Measurements from ENCODE around the gene SYT7. TPM values are rescaled to one million over a fixed set of nuclear protein-coding genes. Genes with fewer than 3 reads are reported as not detected.
"Not testable (repeated sequence)": the region's sequence is repeated elsewhere in the genome, so short reads cannot be mapped to it uniquely, and the experiment has no call there.

The SYT7 gene
- total and polyA plus RNA-seq, 9 donors, result 0.24 to 4.9 (median 1.7) TPM

GRCh38 chr11:61482513-61482912 is 98.4 kb downstream of the SYT7 start:
- Histone ChIP-seq H3K27ac (no peak overlapping the region), H3K27me3 (no peaks in the 10 kb centered on the region), H3K9me3 (no peaks in the 10 kb centered on the region), H3K36me3 (no peaks in the 10 kb centered on the region), H3K4me1 (ENCODE audit: insufficient read depth) (no peaks in the 10 kb centered on the region), H3K4me3 (no peak overlapping the region)
- WGBS, 3 donors, result 30 to 40% (median 31%) methylated on average over 7 of the region's 7 CpGs
- intact Hi-C loops (cut with DNase I), result loop anchor here in 1 of 4 donors (2.0 kb wide), 1 partner anchor 28 kb away; no protein-coding TSS in a partner anchor
- TF ChIP-seq EP300 (IDR thresholded peaks at IDR 0.05) (no peak), POLR2A (IDR thresholded peaks at IDR 0.05) (no peak)
- TF ChIP-seq, protein P1, sequence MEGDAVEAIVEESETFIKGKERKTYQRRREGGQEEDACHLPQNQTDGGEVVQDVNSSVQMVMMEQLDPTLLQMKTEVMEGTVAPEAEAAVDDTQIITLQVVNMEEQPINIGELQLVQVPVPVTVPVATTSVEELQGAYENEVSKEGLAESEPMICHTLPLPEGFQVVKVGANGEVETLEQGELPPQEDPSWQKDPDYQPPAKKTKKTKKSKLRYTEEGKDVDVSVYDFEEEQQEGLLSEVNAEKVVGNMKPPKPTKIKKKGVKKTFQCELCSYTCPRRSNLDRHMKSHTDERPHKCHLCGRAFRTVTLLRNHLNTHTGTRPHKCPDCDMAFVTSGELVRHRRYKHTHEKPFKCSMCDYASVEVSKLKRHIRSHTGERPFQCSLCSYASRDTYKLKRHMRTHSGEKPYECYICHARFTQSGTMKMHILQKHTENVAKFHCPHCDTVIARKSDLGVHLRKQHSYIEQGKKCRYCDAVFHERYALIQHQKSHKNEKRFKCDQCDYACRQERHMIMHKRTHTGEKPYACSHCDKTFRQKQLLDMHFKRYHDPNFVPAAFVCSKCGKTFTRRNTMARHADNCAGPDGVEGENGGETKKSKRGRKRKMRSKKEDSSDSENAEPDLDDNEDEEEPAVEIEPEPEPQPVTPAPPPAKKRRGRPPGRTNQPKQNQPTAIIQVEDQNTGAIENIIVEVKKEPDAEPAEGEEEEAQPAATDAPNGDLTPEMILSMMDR (IDR thresholded peaks at IDR 0.05), result no peak
- DNase-seq, result no peak

DNA sequence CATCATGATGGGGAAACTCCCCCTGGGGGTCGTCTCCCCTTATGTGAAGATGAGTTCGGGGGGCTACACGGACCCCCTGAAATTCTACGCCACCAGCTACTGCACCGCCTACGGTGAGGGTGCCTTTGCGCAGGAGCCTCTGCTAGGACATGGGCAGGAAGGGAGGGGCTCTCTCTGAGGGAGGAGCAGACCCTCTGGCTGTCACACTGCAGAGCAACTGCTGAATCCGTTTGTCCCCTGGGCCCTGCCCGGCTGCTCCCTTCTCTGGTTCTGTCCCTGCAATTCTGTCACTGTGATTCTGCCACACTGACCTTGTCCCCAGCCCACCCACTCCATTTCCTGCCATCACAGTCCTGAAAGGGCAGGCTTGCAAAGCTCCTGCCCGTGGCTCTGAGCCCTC is 99.1 kb downstream of the SYT7 start:
- Histone ChIP-seq H3K4me1 (ENCODE audit: insufficient read depth) (no peaks in the 10 kb centered on the region), H3K9me3 (no peaks in the 10 kb centered on the region), H3K4me3 (no peak overlapping the region), H3K36me3 (no peaks in the 10 kb centered on the region), H3K27ac (no peak overlapping the region), H3K27me3 (no peaks in the 10 kb centered on the region)
- DNase-seq, result no peak
- intact Hi-C loops (cut with DNase I), result loop anchor here in 1 of 4 donors (2.0 kb wide), 1 partner anchor 29 kb away; no protein-coding TSS in a partner anchor
- no peak for TF ChIP-seq EP300 (IDR thresholded peaks at IDR 0.05)
- TF ChIP-seq, protein P1 (IDR thresholded peaks at IDR 0.05), result no peak
- TF ChIP-seq POLR2A (IDR thresholded peaks at IDR 0.05), result no peak
- 69 to 78% (median 75%) methylated on average over 9 to 10 of the region's 10 CpGs for WGBS, 3 donors

- Histone ChIP-seq H3K4me3 (no peak overlapping the region), H3K36me3 (no peaks in the 10 kb centered on the region), H3K4me1 (ENCODE audit: insufficient read depth) (no peaks in the 10 kb centered on the region), H3K27ac (no peak overlapping the region), H3K9me3 (no peaks in the 10 kb centered on the region), H3K27me3 (no peaks in the 10 kb centered on the region)
- 28 to 35% (median 30%) methylated on average over 7 of the region's 7 CpGs for WGBS, 3 donors
- no peak for TF ChIP-seq EP300 (IDR thresholded peaks at IDR 0.05)
- TF ChIP-seq, protein P1 (IDR thresholded peaks at IDR 0.05), result no peak
- no peak for TF ChIP-seq POLR2A (IDR thresholded peaks at IDR 0.05)
- no peak for DNase-seq
- intact Hi-C loops (cut with DNase I), result no loop called here
These were observed 99.9 kb downstream of the SYT7 start for GRCh38 chr11:61480994-61481335.

GRCh38 chr11:61480261-61480993 is 100.4 kb downstream of the SYT7 start:
- no peak overlapping the region for H3K27ac ChIP-seq
- TF ChIP-seq EP300 (IDR thresholded peaks at IDR 0.05), result no peak
- TF ChIP-seq POLR2A (IDR thresholded peaks at IDR 0.05), result no peak
- TF ChIP-seq, protein P1 (IDR thresholded peaks at IDR 0.05), result no peak
- intact Hi-C loops (cut with DNase I), result no loop called here
- H3K27me3 ChIP-seq, result no peaks in the 10 kb centered on the region
- H3K4me1 ChIP-seq (ENCODE audit: insufficient read depth), result no peaks in the 10 kb centered on the region
- no peak for DNase-seq
- no peaks in the 10 kb centered on the region for H3K9me3 ChIP-seq
- H3K36me3 ChIP-seq, result no peaks in the 10 kb centered on the region
- H3K4me3 ChIP-seq, result no peak overlapping the region
- 65 to 72% (median 70%) methylated on average over 15 of the region's 15 CpGs for WGBS, 3 donors

DNA sequence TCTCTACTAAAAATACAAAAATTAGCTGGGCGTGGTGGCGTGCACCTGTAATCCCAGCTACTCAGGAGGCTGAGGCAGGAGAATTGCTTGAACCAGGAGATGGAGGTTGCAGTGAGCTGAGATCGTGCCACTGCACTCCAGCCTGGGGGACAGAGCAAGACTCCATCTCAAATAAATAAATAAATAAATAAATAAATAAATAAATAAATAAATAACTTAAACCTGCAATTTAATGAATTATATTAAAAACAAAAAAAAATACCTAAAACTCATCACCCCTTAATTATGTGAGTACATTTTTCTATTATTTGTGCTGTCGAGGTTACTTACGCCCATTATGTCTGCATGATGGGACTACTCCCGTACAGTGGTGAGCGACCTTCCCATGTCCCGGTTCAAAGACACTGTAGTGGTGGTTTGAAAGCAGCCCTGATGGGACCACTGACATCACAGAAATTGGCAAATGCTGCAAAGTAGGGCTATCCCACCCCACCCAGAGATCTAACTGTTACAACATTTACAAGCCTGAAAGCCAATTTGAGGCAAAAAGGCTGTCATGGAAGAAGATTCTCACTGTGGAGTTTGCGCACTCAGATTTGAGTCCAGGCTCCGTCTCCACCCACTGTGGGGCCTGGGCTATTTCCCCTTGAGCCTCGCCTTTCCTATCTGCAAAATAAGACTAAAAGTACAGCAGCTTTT is 101.4 kb downstream of the SYT7 start:
- not testable (repeated sequence) for H3K36me3 ChIP-seq; H3K4me3 ChIP-seq; H3K27me3 ChIP-seq; H3K9me3 ChIP-seq; DNase-seq; H3K4me1 ChIP-seq (ENCODE audit: insufficient read depth); H3K27ac ChIP-seq
- WGBS, 3 donors, result 93 to 96% (median 94%) methylated on average over 11 of the region's 11 CpGs
- intact Hi-C loops (cut with DNase I), result loop anchor here (2.0 to 10.0 kb wide), 8 partner anchors 29 to 255 kb away; partner anchors contain the start of gene LRRC10B (in 1 of the 4)
